Stimulated activated CD4-positive, alpha-beta T cell treated with anti-CD3 and anti-CD28 coated beads, Interleukin-1b, Interleukin-23, amount 100 ng/mL, for 24 hours (primary cell): ENCODE results near the gene GNLY.

Experiments
- DNase-seq, 4 experiments: peaks; one replicate each; pipeline ENCODE4 v3.0.0-alpha.2; 2020; ENCODE audit warnings: low read depth in 4 of 4, low spot score in 1 of 4

The GNLY gene

GRCh38 chr2:85741211-85741832, 47.2 kb downstream of the GNLY start:
- no peak for DNase-seq

DNA sequence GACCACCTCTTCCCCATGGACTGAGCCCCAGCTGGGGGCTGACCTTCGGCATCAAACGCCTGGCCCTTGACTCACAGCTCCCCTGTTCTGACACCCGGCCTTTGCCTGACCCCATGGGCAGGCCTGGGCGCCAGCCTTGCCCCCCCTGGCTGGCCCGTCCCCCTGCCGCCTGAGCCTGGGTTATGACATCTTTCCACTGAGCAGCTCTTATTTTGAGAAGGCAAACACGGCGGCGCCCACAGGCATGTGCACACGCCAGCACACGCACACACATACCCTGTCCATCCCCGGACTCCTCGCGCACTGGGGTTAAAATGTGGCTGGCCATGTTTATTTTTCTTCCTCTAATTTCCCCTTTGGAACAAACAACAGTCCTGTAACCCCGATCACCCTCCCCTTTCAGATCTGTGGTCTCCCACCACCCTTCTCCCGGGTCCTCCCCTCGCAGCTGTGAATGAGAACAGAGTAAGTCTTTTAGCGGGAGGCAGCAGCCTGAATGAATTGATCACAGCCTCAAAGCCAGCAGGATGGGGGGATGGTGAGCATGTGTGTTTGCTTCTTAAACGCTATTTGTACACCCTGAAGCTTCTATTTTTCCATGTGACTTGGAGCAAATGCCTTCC, 47.8 kb downstream of the GNLY start:
- no peak for DNase-seq

DNA sequence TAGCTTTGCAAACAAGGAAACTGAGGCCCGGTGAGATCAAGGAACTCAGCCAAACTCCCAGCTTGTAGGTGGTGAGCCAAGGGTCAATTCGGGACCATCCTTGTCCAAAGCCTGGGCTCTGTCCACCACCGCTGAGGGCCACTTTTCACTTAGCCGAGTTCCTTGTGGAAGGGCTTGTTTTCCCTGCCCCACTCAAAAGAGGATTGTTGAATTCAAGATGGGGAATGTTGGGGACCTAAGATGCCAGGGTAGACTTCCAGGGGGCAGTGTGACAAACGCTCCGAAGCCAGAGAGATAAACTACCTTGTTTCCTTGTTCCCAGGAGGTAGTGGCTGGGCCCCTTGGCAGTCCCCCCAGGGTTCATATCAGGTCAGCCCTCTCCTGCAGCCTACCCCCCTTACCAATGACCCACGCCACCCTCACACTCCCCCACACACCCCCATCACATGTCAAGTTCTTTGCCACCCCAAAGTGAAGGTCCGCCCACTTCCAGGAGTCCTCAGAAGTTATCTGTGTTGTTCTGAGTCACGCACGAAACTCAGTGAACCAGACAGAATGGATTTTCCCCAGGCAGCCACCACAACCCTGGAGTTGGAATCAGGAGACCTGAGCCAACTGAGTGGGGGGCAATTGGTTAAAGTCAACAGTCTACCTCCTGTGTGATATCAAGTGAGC, 49.3 kb downstream of the GNLY start:
- no peak for DNase-seq

DNA sequence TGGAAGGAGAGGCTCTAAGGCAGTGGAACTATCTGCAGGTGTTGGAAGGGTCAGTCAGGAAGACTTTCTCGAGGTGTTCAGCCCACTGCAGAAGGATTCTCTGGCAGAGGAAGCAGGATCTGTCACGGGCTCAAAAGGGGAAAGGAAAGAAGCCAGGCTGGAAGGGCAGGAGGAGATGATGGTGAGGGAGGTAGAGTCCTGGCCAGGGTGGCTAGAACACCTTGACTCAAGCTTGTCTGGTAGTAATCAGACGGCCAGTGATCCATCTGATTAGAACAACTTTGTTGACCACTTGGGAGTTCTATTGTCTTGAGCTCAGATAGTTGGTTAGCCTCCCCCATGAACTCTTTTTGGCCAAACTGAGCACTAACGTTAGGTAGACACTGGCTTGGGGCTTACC, 49.9 kb downstream of the GNLY start:
- DNase-seq = no peak

GRCh38 chr2:85744741-85745601, 50.8 kb downstream of the GNLY start:
- DNase-seq = no peak

- no peak for DNase-seq
Observed at GRCh38 chr2:85745619-85746018, 51.5 kb downstream of the GNLY start.

DNA sequence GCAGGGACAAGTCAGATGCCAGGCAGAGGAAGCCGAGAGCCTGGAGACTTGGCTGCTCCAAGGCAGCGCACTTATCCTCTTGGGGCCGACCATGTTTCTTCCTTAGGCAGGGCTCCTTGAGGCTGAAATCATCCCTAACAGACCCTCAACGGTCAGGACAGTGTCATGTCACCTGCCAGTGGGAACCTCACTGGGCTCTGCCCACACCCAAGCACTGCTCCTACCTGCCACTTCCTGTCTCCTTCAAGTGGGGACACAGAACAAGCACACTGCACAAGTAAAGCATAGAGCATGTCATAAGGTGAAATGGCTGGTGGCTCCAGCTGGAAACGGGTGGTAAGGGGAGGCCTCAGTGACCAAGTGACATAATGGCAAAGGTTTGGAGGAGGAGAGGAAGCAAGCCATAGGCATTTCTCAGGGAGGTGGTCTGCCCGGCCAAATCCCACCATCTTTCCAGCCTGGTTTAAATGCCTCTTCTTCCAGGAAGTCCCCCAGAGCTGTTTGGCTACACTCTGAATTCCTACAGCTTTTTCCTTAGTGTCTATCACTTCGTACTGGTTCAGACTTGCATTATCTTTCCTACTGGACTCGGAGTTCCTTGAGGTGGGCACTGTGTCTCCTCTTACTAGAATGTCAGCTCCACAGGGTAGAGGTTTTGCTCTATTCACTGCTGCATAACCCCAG, 52.3 kb downstream of the GNLY start:
- no peak for DNase-seq

- DNase-seq = no peak
Observed at GRCh38 chr2:85747441-85747840, 53.3 kb downstream of the GNLY start.

DNA sequence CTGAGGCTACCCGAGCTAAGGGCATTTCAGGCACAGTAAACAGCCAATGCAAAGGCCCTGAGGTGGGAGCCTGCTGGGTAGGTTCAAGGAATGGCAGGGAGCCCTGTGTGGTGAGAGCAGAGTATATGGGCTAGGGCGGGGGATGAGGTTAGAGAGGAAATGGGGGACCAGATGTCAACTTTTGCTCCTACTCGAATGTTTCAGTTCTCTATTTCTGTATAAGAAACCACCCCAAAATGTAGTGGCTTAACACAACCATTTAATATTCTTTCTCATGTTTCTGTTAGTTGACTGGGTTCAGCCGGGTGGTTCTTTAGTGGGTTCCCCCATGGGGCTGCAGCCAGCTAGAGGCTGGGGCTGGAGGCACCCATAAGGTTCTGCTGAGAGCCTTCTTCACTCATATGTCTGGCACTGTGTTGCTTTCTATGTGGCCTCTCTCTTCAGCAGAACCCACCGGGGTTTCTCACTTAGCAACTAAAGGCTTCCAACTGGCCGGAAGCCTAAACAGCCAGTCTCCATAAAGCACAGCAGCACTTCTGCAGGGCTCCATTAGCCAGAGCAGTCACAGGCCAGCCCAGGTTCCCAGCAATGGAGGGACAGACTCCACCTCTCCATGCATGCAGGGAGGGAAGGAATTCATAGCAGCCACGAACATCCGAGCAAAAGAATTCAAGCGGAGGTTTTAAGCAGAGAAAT, 54.0 kb downstream of the GNLY start:
- DNase-seq = no peak
